ENCODE measurements around the gene LSMEM2. TPM values are rescaled to one million over a fixed set of nuclear protein-coding genes. Genes with fewer than 3 reads are reported as not detected.
A peak's percentile ranks its signal among the peaks of the same experiment; 100 is the strongest.

LSMEM2 gene
- 0.79 TPM for total RNA-seq
- 0.39 TPM for polyA plus RNA-seq

DNA sequence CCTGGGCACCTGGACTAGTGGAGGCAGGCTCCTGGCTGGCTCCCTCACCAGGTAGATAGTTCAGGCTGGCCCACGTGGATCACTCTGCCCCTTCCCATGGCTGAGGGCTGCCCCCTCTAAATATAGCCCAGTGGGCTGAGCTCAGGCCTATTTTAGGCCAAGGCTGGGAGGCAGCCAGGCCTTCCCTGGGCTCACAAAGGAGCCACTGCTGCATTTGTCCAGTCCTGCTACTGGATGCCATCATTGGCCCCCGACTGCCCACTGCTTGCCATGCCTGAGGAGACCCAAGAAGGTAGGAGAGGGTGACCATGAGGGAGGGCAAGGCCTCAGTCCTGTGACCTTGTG is at the start of gene LSMEM2:
Gene LSMEM2 (plus strand): TSS at position 208 of the 345 bp plus-strand sequence. CDS start 27 bp downstream, at position 235.
- H3K27ac ChIP-seq (ENCODE audit: low read depth) = no peak within 1 kb of the TSS
- H3K36me3 ChIP-seq (ENCODE audit: insufficient read depth) = no peaks in the 10 kb centered on the region
- DNase-seq (ENCODE audit: extremely low spot score) = no peak
- 41% methylated on average over 2 of the region's 2 CpGs for WGBS
- no peak within 1 kb of the TSS for H3K4me3 ChIP-seq (ENCODE audit: low read depth, low read length)
- H3K4me1 ChIP-seq (ENCODE audit: insufficient read depth) = no peaks in the 10 kb centered on the region

DNA sequence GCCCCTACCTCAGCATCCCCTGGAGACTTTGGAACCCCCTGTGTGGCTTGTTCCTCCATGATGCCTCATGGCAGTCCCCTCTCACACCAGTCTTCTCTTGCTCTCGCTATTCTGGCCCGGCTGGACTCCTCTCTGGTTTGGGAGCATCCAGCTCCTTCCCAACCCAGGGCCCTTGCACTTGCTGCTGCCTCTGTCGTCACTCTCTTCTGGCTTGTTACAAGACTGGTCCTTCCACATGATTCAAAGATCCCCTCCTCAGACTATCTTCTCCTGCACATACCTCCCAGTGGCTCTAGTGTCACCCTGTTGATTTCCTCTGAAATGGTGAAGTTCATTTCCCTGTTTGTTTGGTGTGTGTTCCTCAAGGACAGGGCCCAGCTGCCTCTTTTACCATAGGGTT is 49.4 kb upstream of the LSMEM2 start:
- no peak overlapping the region for H3K4me3 ChIP-seq (ENCODE audit: low read depth, low read length)
- 90% methylated on average over 3 of the region's 3 CpGs for WGBS
- H3K36me3 ChIP-seq (ENCODE audit: insufficient read depth) = no peaks in the 10 kb centered on the region
- H3K27ac ChIP-seq (ENCODE audit: low read depth) = no peak overlapping the region
- no peaks in the 10 kb centered on the region for H3K4me1 ChIP-seq (ENCODE audit: insufficient read depth)
- no peak for DNase-seq (ENCODE audit: extremely low spot score)

DNA sequence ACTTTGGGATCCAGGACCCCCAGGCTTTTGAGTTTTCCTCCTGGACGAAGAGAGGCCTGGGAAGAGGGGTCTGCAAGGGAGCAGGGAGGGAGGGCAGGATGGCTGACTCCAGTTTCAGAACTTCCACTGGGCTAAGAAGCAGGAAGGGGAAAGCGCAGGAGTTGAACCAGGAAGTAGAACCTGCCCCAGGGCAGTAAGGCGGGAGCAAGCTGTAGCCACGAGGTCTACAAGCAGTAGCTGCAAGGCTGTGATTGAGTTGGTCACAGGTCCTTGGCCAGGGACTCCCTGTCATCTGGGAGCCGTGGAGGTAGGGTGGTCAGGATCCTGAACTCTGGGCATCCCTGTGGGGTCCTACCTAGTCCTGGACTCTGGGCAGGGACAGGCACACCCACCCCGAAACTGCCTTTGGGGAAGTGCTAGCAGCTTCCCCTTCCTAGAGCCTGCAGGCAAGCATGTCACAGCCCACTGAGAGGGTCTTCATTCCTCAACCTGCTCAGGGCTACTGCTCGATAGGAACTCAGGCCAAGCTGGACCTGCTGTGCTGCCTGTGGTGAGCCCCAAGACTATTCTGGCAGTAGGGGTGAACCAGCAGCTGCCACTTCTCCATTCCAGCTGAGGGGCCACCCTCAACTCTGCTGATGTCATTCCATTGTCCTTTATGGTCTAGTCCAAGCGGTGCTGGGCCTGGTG is 48.6 kb upstream of the LSMEM2 start:
- Histone ChIP-seq H3K4me1 (ENCODE audit: insufficient read depth) (no peaks in the 10 kb centered on the region), H3K4me3 (ENCODE audit: low read depth, low read length) (no peak overlapping the region), H3K36me3 (ENCODE audit: insufficient read depth) (no peaks in the 10 kb centered on the region), H3K27ac (ENCODE audit: low read depth) (no peak overlapping the region)
- 81% methylated on average over 8 of the region's 8 CpGs for WGBS
- no peak for DNase-seq (ENCODE audit: extremely low spot score)

DNA sequence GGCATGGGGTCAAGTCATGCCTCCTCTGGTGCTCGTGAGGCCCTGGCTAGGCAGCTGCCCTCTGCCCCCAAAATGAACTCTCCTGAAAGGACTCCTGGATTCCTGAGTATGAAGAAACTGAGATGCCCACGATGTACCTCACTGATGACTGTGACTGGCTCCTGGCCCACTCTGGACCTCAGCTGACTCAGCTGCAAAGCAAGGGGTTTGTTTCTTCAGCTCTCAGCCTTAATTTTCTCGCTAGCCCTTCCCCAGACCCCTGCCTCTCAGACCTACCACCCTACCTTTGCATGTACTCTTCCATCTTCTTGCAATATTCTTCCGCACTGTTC is 48.1 kb upstream of the LSMEM2 start:
- DNase-seq (ENCODE audit: extremely low spot score) = no peak
- no peaks in the 10 kb centered on the region for H3K36me3 ChIP-seq (ENCODE audit: insufficient read depth)
- WGBS = 83% methylated on average over 4 of the region's 4 CpGs
- no peaks in the 10 kb centered on the region for H3K4me1 ChIP-seq (ENCODE audit: insufficient read depth)
- no peak overlapping the region for H3K27ac ChIP-seq (ENCODE audit: low read depth)
- H3K4me3 ChIP-seq (ENCODE audit: low read depth, low read length) = no peak overlapping the region

DNA sequence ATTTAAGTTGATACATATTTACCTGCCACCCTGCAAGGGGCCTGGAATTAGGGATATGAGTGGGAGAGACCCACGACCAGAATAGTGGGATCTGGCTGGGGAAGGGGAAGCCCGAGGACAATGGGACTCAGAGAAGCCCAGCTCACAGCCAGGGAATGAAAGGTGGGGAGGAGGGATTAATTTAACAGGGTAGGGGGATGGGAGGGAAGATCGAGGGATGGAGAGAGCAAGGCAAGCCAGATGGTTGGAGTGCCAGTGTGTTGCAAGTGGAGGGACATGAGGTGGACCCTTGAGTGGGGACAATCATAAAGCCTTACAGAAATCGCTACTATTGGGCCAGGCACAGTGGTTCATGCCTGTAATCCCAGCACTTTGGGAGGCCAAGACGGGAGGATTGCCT is 47.3 kb upstream of the LSMEM2 start:
- 62% methylated on average over 5 of the region's 5 CpGs for WGBS

DNA sequence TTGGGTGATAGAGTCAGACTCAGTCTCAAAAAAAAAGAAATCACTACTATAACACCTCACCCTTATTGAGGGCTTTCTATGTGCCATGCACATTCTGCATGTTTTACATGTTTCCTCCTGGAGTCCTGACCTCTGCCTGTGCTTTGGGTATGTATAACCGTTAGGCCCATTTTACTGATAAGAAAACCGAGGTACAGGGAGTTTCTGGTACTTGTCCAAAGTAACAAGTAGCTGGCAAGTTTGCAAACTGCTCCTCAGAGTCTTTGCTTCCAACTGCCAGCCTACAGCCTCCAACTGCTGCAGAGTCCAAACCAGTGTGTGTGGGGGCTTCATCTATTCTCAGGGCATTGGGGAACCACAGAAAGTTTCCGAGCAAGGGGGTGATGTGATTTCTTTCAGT is 46.6 kb upstream of the LSMEM2 start:
- Histone ChIP-seq H3K27ac (ENCODE audit: low read depth) (no peak overlapping the region), H3K4me3 (ENCODE audit: low read depth, low read length) (no peak overlapping the region), H3K36me3 (ENCODE audit: insufficient read depth) (no peaks in the 10 kb centered on the region), H3K4me1 (ENCODE audit: insufficient read depth) (no peaks in the 10 kb centered on the region)
- 67% methylated on average over 3 of the region's 3 CpGs for WGBS
- no peak for DNase-seq (ENCODE audit: extremely low spot score)

More for the DNA sequence above, 47.3 kb upstream of the LSMEM2 start:
- Histone ChIP-seq H3K4me1 (ENCODE audit: insufficient read depth) (no peaks in the 10 kb centered on the region), H3K27ac (ENCODE audit: low read depth) (no peak overlapping the region), H3K4me3 (ENCODE audit: low read depth, low read length) (no peak overlapping the region), H3K36me3 (ENCODE audit: insufficient read depth) (no peaks in the 10 kb centered on the region)
- DNase-seq (ENCODE audit: extremely low spot score) = no peak

DNA sequence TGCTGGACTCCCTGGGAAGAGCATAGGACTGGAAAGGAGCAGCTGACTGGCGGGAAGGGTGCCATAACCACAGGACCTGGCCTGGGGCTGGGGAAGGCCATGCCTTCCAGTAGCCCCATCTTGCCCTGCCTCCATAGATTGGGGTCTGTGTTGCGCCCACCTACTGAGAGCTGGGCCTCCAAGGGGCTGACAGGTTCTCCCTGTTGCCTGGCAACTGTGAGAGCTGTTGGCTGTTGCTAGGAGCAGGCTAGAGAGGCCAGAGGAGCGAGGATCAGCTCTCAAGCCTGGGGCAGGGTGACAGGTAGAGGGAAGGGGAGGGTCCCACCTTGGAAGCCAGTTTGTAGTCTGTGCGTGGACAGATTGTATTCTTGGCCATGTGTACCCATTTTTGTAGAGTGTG is 45.7 kb upstream of the LSMEM2 start:
- DNase-seq (ENCODE audit: extremely low spot score) = no peak
- no peaks in the 10 kb centered on the region for H3K36me3 ChIP-seq (ENCODE audit: insufficient read depth)
- no peak overlapping the region for H3K27ac ChIP-seq (ENCODE audit: low read depth)
- no peak overlapping the region for H3K4me3 ChIP-seq (ENCODE audit: low read depth, low read length)
- WGBS = 90% methylated on average over 4 of the region's 4 CpGs
- no peaks in the 10 kb centered on the region for H3K4me1 ChIP-seq (ENCODE audit: insufficient read depth)

DNA sequence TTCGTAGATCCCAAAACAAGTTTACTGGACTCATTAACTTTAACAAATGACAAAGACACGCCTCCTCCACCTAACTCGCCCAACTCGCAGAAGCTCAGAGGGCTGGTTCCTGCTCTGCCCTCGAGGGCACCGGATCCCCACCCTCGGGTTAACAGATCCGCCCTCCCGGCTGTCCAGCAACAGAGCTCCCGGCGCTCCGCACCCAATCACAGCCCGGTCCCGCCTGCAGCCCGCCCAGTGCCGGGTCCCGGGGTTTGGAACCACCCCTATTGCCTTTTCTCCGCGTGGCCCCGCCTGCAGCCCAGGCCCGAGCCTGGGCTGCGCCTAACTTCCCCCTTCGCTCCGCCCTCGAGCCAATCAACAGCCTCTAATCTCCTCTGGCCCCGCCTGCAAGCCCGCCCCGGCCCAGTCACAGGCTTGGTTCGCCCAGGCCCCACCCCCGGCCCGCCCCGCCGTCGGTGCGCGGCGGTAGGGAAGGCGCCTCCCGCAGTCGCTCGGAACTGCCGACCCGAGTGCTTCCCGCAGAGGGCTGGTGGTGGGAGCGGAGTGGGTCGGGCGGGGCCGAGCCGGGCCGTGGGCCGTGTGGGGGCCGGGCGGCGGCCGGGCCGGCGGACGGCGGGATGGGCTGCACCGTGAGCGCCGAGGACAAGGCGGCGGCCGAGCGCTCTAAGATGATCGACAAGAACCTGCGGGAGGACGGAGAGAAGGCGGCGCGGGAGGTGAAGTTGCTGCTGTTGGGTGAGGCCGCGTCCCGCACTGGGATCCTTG is 43.0 kb upstream of the LSMEM2 start, which contains the start of gene GNAI2:
Gene GNAI2 (plus strand): TSS at position 489 of the 768 bp plus-strand sequence. CDS start 132 bp downstream, at position 621.
- H3K4me1 ChIP-seq (ENCODE audit: insufficient read depth) = no peaks in the 10 kb centered on the region

DNA sequence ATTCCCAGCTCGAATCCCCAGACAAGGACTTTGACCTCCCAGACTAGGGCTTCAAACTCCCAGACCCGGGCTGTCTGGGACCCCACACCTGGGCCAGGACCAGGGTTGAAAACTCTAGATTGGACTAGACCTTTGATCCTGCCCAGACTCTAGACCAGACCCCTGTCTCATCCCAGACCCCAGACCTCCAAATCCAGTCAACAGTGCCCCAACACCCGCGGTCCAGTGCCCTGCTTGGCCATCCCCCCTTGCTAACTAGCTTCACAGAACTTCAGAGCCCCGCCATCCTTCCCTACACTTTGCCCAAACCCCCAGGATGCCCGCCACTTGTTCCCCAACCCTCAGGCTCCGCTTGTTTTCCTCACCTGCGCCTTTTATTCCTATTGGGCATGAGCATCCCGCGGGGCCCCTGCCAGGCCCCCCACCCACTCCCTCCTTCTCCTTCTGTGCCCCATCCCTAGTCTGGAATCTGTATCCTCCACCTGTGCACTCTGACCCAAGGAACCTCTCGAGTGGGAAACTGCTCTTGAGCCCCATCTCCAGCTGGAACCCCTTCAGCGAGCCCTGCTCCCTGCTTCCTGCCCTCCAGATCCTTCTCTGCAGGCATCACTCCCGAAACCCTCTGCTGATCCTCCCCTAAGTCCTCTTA is 42.3 kb upstream of the LSMEM2 start:
- H3K4me1 ChIP-seq (ENCODE audit: insufficient read depth) = no peaks in the 10 kb centered on the region
- peak overlapping the region; percentile 98 for H3K27ac ChIP-seq (ENCODE audit: low read depth)
- no peak for DNase-seq (ENCODE audit: extremely low spot score)
- H3K36me3 ChIP-seq (ENCODE audit: insufficient read depth) = no peaks in the 10 kb centered on the region
- WGBS = 1% methylated on average over 13 of the region's 13 CpGs
- H3K4me3 ChIP-seq (ENCODE audit: low read depth, low read length) = peak overlapping the region; percentile 86

More for the DNA sequence above, 43.0 kb upstream of the LSMEM2 start, which contains the start of gene GNAI2:
- under 1% methylated on average over 75 of the region's 75 CpGs for WGBS
- Histone ChIP-seq H3K4me3 (ENCODE audit: low read depth, low read length) (peak within 1 kb of the TSS; percentile 86), H3K27ac (ENCODE audit: low read depth) (peak within 1 kb of the TSS; percentile 98), H3K36me3 (ENCODE audit: insufficient read depth) (no peaks in the 10 kb centered on the region)
- DNase-seq (ENCODE audit: extremely low spot score) = peak; percentile 96

DNA sequence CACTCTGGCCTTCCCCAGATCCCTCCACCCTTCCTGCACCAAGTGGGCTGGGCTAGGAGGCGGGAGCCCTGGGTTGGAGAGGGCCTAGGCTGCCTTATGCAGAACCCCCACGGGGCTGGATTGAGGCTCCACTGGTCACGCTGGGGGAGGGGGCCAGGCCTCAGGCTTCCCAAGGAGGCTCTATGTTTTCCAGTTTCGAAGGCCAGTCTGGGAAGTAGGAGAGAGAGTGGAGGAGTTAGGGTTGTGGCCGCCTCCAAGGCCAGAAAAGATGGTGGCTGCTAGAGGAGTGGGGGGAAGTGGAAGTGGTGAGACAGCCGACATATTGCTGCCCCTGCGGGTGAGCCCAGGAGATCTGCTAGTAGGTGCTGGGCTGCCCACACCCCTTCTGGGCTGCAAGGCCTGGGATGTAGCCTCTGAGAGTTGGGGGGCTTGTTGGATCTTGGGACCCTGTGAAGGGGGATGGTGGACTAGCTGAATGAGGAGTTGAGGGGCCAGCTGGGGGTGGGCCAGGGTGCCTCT is 41.7 kb upstream of the LSMEM2 start:
- H3K4me3 ChIP-seq (ENCODE audit: low read depth, low read length) = peak overlapping the region; percentile 86
- H3K4me1 ChIP-seq (ENCODE audit: insufficient read depth) = no peaks in the 10 kb centered on the region
- H3K36me3 ChIP-seq (ENCODE audit: insufficient read depth) = no peaks in the 10 kb centered on the region
- DNase-seq (ENCODE audit: extremely low spot score) = no peak
- WGBS = 2% methylated on average over 7 of the region's 7 CpGs
- H3K27ac ChIP-seq (ENCODE audit: low read depth) = peak overlapping the region; percentile 89

DNA sequence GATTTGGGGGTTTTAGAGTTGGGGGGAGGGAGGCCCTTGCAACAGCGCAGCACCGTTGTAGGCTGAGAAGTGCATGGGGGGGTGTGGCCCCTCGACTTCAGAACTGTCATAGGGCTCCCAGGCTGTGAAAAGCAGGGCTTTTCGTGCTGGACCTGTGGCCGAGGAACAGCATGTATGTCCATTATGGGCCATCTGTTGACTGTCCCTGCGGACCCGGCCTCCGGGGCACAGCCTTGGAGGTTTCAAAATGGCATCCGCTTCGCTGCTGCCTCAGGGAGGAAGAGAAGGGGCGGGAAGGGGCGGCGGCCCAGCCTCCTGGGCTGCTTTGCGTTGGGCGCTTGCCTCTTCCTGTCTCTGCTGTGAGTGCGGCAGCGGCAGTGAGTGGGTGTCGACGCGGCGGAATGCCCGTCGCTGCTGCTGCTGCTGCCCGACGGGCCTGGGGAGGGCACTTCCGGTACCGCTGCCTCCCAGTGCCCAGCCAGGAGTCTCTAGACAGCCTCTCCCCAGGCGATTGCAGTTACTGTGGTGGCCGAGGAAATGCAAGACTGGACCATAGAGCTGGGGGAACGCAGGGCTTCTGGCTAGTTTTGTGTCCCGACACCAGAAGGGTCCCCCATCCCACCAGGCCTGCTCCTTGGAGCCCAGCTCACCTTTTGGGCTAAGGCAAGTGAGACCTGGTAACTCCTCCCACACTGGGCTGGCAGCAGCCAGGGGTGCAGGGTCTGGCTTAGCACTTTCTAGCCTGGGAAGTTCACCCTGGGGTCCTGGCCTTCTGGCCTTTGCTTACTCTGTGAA is 40.9 kb upstream of the LSMEM2 start:
- Histone ChIP-seq H3K36me3 (ENCODE audit: insufficient read depth) (no peaks in the 10 kb centered on the region), H3K4me1 (ENCODE audit: insufficient read depth) (no peaks in the 10 kb centered on the region), H3K4me3 (ENCODE audit: low read depth, low read length) (peak overlapping the region; percentile 86), H3K27ac (ENCODE audit: low read depth) (peak overlapping the region; percentile 89)
- under 1% methylated on average over 31 of the region's 31 CpGs for WGBS
- DNase-seq (ENCODE audit: extremely low spot score) = no peak

DNA sequence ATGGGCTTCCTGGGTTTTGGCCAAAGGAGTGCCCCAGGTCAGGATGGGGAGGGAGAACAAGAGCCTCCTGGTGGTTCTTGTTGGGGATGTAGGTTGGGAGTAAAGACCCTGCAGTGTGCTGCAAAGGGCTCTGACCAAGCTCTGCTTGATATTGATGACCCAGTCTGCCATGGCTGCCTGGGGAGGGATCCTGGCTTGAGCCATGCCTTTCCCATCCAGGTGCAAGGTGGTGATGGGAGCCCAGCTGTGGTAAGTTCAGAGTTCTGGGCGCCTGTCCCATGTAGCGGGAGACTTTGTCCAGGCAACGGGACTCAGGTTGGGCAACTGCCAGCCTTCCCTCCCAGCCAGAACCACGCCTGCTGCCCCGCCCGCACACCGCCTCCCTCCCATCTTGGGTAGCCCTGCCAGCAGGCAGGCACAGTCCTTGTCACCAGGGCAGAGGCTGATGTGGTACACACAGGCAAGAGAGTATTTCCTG is 40.3 kb upstream of the LSMEM2 start:
- Histone ChIP-seq H3K4me3 (ENCODE audit: low read depth, low read length) (peak overlapping the region; percentile 86), H3K36me3 (ENCODE audit: insufficient read depth) (no peaks in the 10 kb centered on the region), H3K27ac (ENCODE audit: low read depth) (peak overlapping the region; percentile 89), H3K4me1 (ENCODE audit: insufficient read depth) (no peaks in the 10 kb centered on the region)
- WGBS = 35% methylated on average over 7 of the region's 7 CpGs
- DNase-seq (ENCODE audit: extremely low spot score) = no peak

DNA sequence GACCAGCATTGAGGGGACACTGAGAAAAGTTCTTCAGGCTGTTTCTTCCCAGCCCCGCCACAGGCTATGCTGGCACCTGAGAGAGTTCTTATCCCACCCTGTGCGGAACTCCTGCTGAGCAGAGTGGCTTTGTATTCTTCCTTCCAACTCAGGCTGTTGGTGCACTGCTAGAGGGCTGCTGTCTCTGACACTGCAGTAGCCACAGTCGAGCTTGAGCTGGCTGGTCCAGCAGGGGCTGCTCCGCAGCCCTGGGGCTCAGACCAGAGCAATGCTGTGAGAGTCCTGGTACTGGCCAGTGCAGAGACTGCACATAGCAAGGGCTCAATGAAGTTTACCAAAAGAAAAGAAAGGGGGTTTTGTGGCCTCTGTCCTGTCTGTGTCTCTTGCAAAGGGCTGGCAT is 39.2 kb upstream of the LSMEM2 start:
- no peaks in the 10 kb centered on the region for H3K4me1 ChIP-seq (ENCODE audit: insufficient read depth)
- WGBS = 75% methylated on average over 4 of the region's 4 CpGs
- H3K4me3 ChIP-seq (ENCODE audit: low read depth, low read length) = no peak overlapping the region
- DNase-seq (ENCODE audit: extremely low spot score) = no peak
- H3K27ac ChIP-seq (ENCODE audit: low read depth) = no peak overlapping the region
- H3K36me3 ChIP-seq (ENCODE audit: insufficient read depth) = no peaks in the 10 kb centered on the region

All from urinary bladder (tissue), 4 donors.